ENCODE results near the gene ZER1.
A peak's percentile ranks its signal among the peaks of the same experiment; 100 is the strongest.
"Not testable (repeated sequence)": the region's sequence is repeated elsewhere in the genome, so short reads cannot be mapped to it uniquely, and the experiment has no call there.

ZER1 gene

DNA sequence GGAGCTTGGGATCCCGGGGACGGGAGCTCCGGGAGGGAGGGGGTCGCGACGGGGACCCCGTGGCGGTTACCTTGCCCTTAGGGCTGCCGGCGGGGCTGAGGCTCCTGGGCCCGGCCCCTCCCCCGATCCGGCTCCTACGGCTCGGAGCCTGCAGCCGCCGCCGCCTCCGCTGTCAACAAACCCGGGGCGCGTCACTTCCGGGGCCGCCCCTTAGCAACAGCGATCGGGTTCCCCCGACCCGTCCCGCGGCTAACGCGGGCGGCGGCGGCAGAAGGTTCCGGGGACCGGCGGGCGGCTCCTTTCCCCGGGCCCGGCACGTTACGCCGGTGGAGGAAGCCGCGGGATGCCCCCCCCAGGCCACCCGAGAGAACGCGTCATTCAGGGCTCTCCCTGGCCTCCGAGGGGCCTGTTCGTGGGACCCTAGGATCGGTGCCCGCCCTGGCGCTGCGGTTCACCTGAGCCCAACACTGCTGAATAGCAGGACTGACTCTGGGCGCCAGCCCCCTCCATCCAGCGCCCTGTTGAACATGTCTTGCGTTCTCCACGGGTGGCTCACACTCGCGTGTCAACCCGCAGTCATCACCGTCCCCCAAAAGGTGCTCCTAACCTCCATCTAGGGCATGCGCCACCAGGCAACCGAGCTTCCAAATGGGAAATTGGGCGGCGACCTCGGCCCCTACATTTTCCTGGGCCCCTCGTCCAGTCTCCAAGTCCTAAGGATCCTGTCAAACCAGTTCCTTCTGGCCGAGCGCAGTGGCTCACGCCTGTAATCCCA lies at the start of gene ZER1:
TSS of gene ZER1 (minus strand) at position 183 of the 775 bp plus-strand sequence. CDS start 16,362 bp downstream, outside the sequence.
- peak; percentile 91 for DNase-seq (ENCODE audit: low read depth)

DNA sequence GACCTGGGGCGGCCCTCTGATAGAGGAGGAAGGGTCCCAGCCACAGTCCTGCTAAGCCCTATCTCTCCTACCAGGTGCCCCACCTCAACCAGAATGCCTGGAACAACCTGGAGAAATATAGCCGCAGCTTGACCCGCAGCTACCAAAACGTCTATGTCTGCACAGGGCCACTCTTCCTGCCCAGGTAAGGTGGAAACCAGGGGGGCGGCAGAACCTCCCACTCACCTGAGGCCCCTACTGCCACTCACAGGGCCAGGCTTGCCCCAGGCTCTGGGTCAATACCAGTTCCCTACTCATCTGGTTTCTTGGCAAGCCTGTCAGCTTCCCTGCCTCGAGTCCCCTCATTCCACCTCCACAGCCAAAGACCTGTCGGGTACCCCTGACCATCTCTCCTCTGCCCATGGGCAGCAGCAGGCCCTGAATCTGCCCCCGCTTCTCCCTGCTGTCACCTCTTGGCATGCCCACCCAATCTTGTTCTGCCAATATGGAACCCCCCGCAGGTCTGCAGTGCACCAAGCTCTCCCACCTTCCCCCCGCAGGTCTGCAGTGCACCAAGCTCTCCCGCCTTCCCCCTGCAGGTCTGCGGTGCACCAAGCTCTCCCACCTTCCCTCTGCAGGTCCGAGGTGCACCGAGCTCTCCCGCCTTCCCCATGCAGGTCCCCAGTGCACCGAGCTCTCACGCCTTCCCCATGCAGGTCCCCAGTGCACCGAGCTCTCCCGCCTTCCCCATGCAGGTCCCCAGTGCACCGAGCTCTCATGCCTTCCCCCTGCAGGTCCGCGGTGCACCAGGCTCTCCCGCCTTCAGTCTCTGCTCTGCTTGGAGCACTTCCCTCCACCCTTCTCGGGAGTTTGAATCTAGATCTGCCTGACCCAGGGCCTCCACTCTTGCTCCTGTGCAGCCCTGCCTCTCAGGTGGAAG lies 49.2 kb upstream of the ZER1 start:
- DNase-seq (ENCODE audit: low read depth) = no peak

DNA sequence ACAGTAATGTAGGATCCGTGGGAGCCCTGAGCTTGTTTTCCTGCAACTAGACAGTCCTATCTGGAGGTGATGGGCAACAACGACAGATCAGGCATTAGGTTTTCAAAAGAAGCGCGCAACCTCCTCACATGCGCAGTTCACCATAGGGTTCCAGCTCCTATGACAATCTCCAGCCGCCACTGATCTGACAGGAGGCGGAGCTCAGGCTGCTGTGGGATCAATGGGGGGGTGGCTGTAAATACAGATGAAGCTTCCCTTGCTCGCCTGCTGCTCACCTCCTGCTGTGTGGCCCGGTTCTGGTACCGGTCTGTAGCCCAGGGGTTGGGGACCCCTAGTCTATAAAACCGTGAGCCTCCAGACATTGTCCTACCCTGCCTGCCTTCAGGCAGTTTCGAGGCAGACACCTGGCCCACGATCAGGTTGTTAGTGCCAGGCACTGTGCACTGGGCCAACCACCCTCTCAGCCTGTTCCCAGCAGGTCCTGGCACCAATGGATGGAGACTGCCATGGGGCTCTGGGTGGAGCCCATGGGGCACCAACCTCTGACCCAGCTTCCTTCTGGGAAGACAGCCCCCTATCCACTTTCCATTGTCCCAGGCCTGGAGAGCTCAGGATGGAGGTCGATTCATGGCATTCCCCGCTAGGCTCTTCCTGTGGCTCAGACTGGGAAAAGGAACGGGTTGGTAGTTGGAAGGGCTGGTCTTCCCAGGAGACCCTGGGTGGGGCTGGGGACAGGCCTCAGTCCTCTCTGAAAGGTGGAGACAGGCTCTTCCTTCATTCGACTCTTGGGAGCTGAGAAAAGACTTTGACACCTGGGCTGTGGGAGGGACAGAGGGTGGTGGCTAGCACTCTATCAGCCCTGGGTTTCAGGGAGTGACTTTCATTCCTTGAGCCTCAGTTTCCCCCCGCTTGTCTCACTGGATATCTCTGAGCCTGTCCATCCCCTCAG lies 48.3 kb upstream of the ZER1 start:
- DNase-seq (ENCODE audit: low read depth) = no peak

DNA sequence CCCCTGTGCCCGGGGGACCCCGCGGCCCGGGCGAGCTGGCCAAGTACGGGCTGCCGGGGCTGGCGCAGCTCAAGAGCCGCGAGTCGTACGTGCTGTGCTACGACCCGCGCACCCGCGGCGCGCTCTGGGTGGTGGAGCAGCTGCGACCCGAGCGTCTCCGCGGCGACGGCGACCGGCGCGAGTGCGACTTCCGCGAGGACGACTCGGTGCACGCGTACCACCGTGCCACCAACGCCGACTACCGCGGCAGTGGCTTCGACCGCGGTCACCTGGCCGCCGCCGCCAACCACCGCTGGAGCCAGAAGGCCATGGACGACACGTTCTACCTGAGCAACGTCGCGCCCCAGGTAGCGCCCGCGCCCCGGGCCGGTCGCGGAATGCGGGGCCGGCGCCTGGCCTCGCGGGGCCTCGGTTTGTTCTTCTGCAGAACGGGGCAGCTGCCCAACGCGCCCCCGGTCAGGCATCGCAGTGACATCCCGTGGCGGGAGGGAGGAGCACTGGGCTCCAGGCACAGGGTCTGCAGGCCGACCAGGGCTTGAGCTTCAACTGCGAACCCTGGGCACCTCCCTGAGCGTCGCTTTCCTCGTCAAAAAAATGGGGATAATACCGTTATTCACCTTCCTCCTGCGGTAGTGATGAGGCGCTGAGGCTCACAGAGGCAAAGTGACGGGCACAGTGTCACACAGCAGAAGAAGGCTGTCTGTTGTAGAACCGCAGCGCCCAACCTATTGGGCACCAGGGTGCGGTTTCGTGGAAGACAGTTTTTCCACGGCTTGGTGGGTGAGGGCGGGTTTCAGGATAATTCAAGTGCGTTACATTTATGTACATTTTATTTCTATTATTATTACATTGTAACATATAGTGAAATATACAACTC lies 47.4 kb upstream of the ZER1 start:
- no peak for DNase-seq (ENCODE audit: low read depth)

DNA sequence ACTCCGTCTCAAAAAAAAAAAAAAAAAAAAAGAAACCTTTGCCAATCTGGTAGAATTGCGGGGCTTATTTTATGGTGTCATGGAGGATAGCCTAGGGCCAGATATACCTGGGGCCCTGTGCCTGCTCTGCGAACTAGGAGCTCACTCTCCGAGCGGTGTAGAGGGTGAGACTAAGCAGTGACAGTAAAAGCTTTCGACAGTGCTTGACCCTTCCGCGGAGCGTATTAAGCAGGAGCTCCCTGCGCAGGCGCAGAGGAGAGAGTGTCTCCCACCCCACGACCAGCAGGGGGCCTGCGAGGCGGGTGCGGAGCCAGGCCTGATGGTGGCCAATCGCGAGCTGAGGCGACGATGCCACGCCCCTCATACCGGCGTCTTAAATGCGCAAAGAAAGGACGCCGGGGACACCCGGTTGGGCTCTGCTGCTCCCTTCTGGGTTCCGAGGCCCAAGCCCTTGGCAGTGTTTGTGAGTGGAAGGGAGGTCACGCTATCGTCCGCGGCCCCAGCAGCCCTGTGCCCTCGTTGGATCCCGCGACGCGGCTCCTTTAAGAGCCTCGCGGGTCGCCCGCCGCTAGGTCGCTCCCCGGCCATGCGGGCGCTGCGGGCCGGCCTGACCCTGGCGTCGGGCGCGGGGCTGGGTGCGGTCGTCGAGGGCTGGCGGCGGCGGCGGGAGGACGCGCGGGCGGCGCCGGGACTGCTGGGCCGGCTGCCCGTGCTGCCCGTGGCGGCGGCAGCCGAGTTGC lies 46.5 kb upstream of the ZER1 start, which contains the start of gene ENDOG:
TSS of gene ENDOG (plus strand) at position 402 of the 740 bp plus-strand sequence. CDS start at position 587, 185 bp downstream.
- DNase-seq (ENCODE audit: low read depth) = peak; percentile 99

DNA sequence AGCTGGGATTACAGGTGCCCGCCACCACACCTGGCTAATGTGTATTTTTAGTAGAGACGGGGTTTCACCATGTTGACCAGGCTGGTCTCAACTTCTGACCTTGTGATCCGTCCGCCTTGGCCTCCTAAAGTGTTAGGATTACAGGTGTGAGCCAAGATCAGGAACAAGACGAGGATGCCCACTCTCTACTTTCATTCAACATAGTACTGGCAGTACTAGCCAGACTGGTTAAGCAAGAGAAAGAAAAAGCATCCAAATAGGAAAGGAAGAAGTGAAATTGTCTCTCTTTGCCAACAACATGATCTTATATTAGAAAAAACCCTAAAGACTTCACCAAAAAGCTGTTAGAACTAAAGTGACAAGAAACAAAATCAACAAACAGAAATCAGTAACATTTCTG lies 39.1 kb upstream of the ZER1 start:
- no peak for DNase-seq (ENCODE audit: low read depth)

DNA sequence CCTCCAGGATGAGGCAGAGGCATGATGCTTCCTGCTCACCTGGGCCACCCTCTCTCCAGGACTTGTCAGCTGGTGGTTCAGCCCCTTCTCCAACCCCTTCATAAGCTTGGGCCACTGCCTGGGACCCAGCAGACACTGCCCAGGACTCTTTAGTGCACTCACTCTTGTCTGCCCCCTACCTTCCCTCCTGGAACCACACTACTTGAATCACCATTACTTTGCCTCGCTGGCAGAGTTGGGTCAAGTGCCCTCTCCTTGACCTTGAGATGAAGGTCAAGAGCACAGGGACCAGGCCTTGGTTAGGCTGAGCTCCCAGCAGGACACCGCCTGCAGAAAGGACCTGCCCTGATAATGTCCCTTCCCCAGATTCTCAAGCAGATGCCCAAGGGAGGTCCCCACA lies 38.1 kb upstream of the ZER1 start:
- no peak for DNase-seq (ENCODE audit: low read depth)

DNA sequence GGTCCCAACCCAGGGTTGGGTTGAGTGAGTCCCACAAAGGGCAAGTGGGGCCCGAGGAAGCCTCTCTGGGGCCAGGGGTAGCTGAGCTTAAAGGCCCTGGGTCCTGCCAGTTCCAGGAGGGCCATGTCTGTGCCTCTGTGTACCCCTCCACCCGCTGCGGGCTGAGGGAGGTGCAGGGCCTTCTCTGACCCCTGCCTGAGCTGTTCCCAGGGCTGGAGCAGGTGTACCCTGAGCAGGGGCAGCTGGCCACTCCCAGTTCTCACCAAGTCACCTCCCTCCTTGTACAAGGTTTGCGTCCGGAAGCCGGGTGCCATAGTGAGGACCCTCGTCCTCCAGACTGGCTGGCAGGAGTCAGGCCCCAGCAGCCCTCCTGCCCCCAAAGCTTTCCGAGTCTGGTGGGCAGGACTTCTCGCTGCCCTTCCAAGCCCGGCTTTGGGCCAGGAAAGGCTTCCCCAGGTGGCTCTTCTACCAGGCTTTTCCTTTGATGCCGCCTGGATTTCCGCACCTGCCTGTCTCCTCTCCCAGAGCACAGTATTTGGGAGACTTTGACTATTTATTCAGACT lies 37.4 kb upstream of the ZER1 start:
- no peak for DNase-seq (ENCODE audit: low read depth)

DNA sequence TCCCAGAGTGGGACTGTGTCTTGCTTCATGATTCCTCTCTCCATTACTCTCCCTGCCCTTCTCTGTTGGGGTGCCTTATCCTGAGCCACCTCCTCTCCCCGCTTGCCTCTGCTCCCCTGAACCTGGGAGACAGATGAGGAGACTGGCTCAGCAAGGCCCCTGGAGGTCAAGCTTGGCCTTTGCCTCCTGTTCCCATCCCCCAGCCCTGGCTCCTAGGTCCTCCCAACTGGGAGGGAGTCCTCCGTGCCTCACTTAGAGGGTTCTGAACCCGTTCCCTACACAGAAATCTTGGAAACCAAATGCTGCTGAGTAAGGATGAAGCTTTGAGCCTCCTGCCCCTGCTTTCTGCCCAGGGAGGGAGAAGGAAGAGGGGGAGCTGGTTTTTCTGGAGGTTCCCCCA lies 36.8 kb upstream of the ZER1 start:
- no peak for DNase-seq (ENCODE audit: low read depth)

DNA sequence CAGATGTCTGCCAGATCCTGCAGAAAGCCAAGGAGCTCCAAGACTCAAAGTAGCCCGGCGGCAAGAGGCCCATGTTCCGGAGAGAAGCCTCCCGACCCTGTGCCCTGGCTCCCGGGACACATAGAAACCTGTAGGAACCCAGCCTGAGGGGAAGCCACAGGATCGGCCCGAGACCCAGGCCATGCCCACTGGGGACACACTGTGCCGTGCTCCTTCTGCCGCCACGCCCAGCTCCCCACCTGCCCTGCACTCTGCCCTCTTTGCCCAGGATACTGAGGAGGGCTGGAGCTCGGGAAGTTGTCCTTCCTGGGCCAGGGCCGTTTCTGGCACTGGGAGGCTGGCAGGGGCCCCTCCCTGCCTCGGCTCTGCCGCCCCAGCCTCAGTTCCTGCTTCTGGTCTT lies 36.1 kb upstream of the ZER1 start:
- no peak for DNase-seq (ENCODE audit: low read depth)

DNA sequence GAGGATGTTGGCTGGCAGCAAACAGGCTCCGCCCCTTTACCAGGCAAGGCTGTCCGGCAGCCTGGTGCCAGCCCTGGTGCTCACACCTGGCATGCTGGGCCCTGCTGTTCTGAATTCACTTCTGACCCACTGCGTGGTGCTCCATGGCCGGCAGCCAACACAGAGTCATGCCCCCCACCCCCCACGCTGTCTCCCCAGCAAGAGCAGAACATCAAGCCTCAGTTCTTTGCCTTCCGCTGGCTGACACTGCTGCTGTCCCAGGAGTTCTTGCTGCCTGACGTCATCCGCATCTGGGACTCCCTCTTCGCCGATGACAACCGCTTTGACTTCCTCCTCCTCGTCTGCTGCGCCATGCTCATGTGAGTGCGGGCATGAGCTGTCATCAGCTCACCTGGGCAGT lies 33.9 kb upstream of the ZER1 start:
- no peak for DNase-seq (ENCODE audit: low read depth)

DNA sequence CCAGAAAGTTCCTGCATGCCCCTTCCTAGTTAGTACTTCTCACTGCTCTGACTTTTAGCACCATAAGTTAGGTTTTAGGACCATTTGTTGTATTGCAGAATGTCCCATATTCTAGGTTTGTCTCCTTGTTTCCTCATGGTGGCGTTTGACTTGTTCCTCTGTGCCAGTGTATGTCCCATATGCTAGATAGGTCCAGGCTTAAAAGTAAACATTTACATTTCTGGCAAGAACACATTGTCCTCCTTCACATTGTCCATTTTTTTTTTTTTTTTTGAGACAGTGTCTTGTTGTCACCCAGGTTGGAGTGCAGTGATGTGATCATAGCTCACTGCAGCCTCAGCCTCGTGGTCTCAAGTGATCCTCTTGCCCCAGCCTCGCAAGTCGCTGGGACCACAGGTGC lies 30.8 kb upstream of the ZER1 start:
- no peak for DNase-seq (ENCODE audit: low read depth)

DNA sequence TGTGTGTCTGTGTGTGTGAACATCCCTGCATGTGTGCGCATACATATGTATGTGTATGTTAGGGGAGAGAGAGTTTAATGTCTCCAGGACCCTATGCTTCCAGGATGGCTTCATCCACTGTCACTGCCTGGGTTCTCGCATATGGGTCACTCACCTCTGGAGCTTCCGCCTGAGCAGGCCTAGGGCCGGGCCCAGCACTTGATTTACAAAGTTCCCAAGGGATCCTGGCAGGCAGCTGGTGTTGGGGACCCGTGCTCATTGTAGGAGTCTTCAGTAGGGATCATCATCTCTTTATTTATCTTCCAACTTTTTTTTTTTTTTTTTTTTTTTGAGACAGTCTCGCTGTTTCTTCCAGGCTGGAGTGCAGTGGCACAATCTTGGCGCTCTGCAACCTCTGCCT lies 28.3 kb upstream of the ZER1 start:
- no peak for DNase-seq (ENCODE audit: low read depth)

DNA sequence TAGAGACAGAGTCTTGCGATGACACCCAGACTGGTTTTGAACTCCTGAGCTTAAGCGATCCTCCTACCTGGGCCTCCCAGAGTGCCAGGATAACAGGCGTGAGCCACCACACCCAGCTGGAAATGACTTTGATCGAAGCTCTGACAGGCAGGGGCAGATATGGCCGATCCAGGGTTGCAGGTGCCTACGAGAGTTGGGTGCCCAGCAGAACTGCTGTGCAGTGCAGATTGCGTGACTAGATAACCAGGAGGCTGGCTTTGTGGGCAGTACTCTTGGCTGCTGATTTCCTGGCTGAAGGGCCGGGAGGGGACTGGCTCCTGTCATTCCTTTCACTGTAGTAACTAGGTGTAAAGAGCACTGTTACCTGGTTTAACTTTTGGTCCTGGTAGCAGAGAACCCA lies 27.2 kb upstream of the ZER1 start:
- no peak for DNase-seq (ENCODE audit: low read depth)

DNA sequence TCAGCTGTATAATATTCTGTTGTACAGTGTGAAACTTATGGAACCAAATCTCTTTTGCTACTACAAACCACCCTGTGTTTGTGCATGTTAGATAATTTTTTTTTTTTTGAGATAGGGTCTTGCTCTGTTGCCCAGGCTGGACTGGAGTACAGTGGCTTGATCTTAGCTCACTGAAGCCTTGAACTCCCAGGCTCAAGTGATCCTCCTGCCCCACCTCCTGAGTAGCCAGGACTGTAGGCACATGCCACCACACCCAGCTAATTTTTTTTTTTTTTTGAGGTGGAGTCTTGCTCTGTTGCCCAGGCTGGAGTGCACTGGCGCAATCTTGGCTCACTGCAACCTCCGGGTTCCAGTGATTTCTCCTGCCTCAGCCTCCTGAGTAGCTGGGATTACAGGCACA lies 23.2 kb upstream of the ZER1 start:
- not testable (repeated sequence) for DNase-seq (ENCODE audit: low read depth)

DNA sequence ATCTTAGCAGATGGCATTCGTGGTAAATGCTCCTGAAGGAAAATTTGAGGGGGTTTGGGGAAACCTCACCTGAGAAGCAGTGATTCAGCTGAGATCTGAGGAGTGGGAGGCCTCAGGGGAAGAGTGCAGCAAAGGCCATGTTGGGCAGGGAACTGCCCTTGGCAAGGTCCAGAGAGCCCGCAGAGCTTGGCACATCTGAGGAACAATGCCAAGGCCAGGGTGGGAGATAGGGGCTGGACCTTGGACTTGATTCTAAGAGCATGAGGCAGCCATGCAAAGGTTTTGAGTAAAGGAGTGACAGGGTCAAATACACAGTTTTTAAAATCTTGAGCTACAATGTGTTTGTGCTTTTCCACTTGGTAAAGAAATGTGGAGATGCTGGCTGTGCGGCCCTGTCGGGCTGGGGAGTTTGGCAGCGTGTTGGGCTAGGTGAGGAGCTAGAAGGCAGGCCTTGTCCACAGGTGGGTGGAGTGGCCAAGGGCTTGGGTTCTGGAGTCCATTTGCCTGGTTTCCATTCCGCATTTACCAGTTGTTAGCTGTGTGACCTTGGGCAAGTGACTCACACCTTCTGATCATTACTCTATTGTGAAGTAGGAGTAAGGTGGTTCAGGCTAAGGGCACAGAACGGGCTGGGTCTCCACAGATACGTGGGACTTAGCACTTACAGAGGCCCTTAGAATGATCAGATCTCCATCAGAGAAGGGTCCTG lies 21.4 kb upstream of the ZER1 start:
- DNase-seq (ENCODE audit: low read depth) = no peak

DNA sequence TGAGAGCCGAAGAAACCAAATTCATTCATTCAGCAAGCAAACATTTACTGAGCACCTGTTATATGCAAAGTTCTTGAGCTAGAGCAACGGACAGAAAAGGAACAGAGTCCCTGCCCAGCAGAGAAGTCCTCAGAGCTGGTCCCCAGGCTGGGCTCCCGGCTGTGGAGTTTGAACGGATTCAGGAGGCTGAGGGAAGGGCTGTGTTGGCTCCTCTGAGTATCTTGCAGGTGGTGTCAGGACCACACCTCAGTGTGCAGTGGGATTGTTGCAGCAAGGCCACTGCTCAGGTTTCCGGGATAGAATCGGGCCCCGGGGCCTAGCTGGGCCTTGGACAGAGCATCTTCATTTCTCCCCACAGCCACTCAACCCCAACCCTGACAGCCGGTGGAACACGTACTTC lies 20.4 kb upstream of the ZER1 start:
- no peak for DNase-seq (ENCODE audit: low read depth)

DNA sequence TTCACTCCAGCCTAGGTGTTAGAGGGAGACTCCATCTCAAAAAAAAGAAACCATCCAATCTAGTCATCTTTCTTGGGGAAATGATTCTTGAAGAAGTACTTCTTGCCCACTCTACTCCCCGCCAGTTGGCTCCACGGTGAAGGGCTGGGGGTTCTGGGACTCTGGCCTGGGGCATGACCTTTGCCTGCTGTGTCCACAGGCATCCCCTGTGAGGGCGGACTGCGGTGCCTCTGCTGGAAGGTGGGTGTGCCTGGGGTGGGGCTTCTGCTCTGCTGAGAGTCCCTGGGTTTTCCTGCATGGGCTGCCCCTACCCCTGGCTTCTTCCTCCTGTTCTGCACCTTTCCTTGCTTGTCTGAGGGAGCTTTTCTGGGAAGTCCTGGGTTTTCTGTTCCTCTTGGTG lies 18.8 kb upstream of the ZER1 start:
- no peak for DNase-seq (ENCODE audit: low read depth)

DNA sequence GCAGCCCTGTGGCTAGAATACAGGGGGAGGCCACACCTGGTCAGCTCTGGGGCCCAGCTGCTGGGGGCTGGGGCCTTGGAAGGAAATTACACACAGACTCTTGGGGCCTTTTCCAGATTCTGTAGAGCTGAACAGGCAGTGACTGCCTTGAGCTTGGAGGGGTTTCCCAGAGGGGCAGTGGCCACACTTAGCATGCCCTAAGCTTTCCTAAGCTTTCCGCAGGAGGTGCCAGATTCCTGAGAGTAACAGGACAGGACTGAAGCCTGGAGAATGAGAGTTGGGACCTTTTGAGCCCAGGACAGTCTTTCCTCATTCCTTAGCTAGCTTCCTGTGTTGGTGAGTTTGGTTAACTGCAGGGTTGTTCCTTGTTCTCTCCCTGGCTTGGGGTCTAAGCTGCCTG lies 16.7 kb upstream of the ZER1 start:
- DNase-seq (ENCODE audit: low read depth) = no peak

Data from stimulated activated CD8-positive, alpha-beta memory T cell treated with anti-CD3 and anti-CD28 coated beads, Interleukin-4, amount 100 ng/mL, for 24 hours (primary cell).